K562 (cell line): ENCODE data around the gene ABLIM2. TPM values are rescaled to one million over a fixed set of nuclear protein-coding genes. Genes with fewer than 3 reads are reported as not detected.

Experiments used
- ATAC-seq: fragments of 200-7000 bp; cut with Tn5 transposase; 3 replicates; pipeline ENCODE4 v1.9.1; 2020; ENCODE audit warnings: moderate library complexity
- BruUV-seq: library from RNA; stranded (reverse); fragments of 400-500 nt; replicated peaks from 2 replicates; lab custom pipeline; 2021; lab: Mats Ljungman, UMichigan
- CTCF ChIA-PET: fragments of 300-600 bp; formaldehyde crosslinking; extraction: SDS; loops from one replicate; lab custom pipeline; 2021; ENCODE audit warnings: low intra/inter-chr PET ratio; lab: Yijun Ruan, JAX
- POLR2A ChIA-PET: fragments of 300-600, 350-650 bp; sonication (Branson Sonifier 250); formaldehyde crosslinking; extraction: SDS; loops from one replicate; lab custom pipeline; 2021; ENCODE audit warnings: antibody characterized with exemption, inconsistent platforms; lab: Yijun Ruan, JAX
- DNase-seq, 4 experiments: peaks; one replicate each; pipeline versions ENCODE4 v3.0.0 to v3.0.0-alpha.2; 2011 to 2018; ENCODE audit warnings: low spot score in 3 of 4, mixed read lengths in 3 of 4; ENCODE audit errors: extremely low read depth in 1 of 4
- FAIRE-seq: peaks from 2 replicates; lab custom pipeline; 2011; peaks lifted over from hg19 to GRCh38; lab: Jason Lieb, UNC
- H2AFZ ChIP-seq: 2 replicates; pipeline ENCODE4 v1.6.0; 2011; ENCODE audit warnings: low read depth, low read length, control low read depth, inconsistent platforms
- H3K27ac ChIP-seq: fragments of 200-600 bp; 3 replicates; pipeline ENCODE4 v1.8.0; 2011; ENCODE audit warnings: low read depth, mild to moderate bottlenecking, control low read depth, inconsistent platforms, low read length, moderate library complexity, mixed read lengths; ENCODE audit errors: extremely low read depth
- H3K27me3 ChIP-seq, 2 experiments: fragments of 300-600 bp in 1 of 2; 2 replicates in 1 of 2; 3 replicates in 1 of 2; pipeline versions ENCODE4 v1.6.0 to v1.8.0; 2011; ENCODE audit warnings: inconsistent platforms in 2 of 2, low read length in 2 of 2, mild to moderate bottlenecking in 1 of 2, mixed read lengths in 1 of 2, moderate library complexity in 1 of 2; ENCODE audit not compliant: control insufficient read depth in 2 of 2, insufficient read depth in 2 of 2
- H3K36me3 ChIP-seq: fragments of 300-600 bp; 3 replicates; pipeline ENCODE4 v1.8.0; 2011; ENCODE audit warnings: mild to moderate bottlenecking, low read length, inconsistent platforms; ENCODE audit not compliant: control insufficient read depth, insufficient read depth
- H3K4me1 ChIP-seq, 2 experiments: fragments of 200-600 bp in 1 of 2; replicated peaks in 1 of 2; 2 replicates in 1 of 2; 3 replicates in 1 of 2; pipeline versions ENCODE4 v1.5.1 to v1.8.0; 2011; ENCODE audit warnings: inconsistent platforms in 2 of 2, low read length in 2 of 2, mild to moderate bottlenecking in 1 of 2, mixed read lengths in 1 of 2, moderate library complexity in 1 of 2; ENCODE audit not compliant: control insufficient read depth in 2 of 2, insufficient read depth in 2 of 2
- H3K4me2 ChIP-seq: 2 replicates; pipeline ENCODE4 v1.6.1; 2011; ENCODE audit warnings: low read length, control low read depth, inconsistent platforms, mixed read lengths; ENCODE audit not compliant: insufficient read depth
- H3K4me3 ChIP-seq: fragments of 200-600 bp; sonication (generic), shearing (Covaris generic); 2 replicates; pipeline ENCODE4 v1.5.1; 2016; ENCODE audit warnings: control low read depth, inconsistent platforms
- H3K79me2 ChIP-seq: fragments of 200-600 bp; 3 replicates; pipeline ENCODE4 v1.8.0; 2011; ENCODE audit warnings: low read length, inconsistent platforms; ENCODE audit not compliant: control insufficient read depth, insufficient read depth
- H3K9ac ChIP-seq, 2 experiments: 2 replicates each; pipeline versions ENCODE4 v1.6.0 to v1.6.1; 2011; ENCODE audit warnings: low read depth in 2 of 2, low read length in 2 of 2, control low read depth in 1 of 2, inconsistent platforms in 1 of 2, mild to moderate bottlenecking in 1 of 2, mixed read lengths in 1 of 2; ENCODE audit not compliant: insufficient read depth in 1 of 2
- H3K9me1 ChIP-seq: one replicate; pipeline ENCODE4 v1.6.0; 2011; ENCODE audit warnings: inconsistent platforms, mild to moderate bottlenecking, low read length, moderate library complexity; ENCODE audit not compliant: control insufficient read depth, insufficient read depth
- H3K9me3 ChIP-seq: replicated peaks from 2 replicates; pipeline ENCODE4 v1.5.1; 2011; ENCODE audit warnings: low read depth, low read length, inconsistent platforms; ENCODE audit not compliant: control insufficient read depth, insufficient read depth
- H4K20me1 ChIP-seq: replicated peaks from 2 replicates; pipeline ENCODE4 v1.6.1; 2011; ENCODE audit warnings: low read length, inconsistent platforms, mixed read lengths; ENCODE audit not compliant: control insufficient read depth, insufficient read depth
- CREB3 ChIP-seq: fragments of 450-650 bp; conservative IDR thresholded peaks from 2 replicates; pipeline ENCODE4 v1.6.1; 2016; ENCODE audit warnings: missing genetic modification characterization, low read depth, mild to moderate bottlenecking, missing compliant biosample characterization, moderate library complexity
- CTCF ChIP-seq, 3 experiments: IDR thresholded peaks in 2 of 3; conservative IDR thresholded peaks in 1 of 3; 2 replicates each; pipeline ENCODE4 v1.5.1; 2011 to 2012; ENCODE audit warnings: low read length in 3 of 3, mild to moderate bottlenecking in 3 of 3, control low read depth in 2 of 3, improper control_type of control experiment in 1 of 3, inconsistent platforms in 1 of 3, low read depth in 1 of 3, mixed read lengths in 1 of 3, moderate library complexity in 1 of 3; ENCODE audit not compliant: insufficient read depth in 2 of 3
- FOXK1 ChIP-seq: sonication (generic); formaldehyde crosslinking; IDR thresholded peaks from 2 replicates; pipeline ENCODE4 v1.8.0; 2022; ENCODE audit warnings: missing genetic modification reagents, mild to moderate bottlenecking, borderline replicate concordance
- GTF2B ChIP-seq: IDR thresholded peaks from 2 replicates; pipeline ENCODE4 v1.6.1; 2011; ENCODE audit not compliant: insufficient read length; ENCODE audit errors: extremely low read depth
- NCOR1 ChIP-seq: fragments of 450-650 bp; IDR thresholded peaks from 2 replicates; pipeline ENCODE4 v1.6.1; 2016; ENCODE audit warnings: mild to moderate bottlenecking, moderate library complexity
- OTX1 ChIP-seq: fragments of 450-650 bp; formaldehyde crosslinking; IDR thresholded peaks from 2 replicates; pipeline ENCODE4 v1.4.0; 2022; ENCODE audit warnings: mild to moderate bottlenecking
- RBM25 ChIP-seq: fragments of 200-400 bp; formaldehyde crosslinking; IDR thresholded peaks from 2 replicates; pipeline ENCODE4 v1.6.1; 2018; ENCODE audit warnings: low read length, low read depth, moderate library complexity; ENCODE audit not compliant: severe bottlenecking
- SAFB ChIP-seq: fragments of 200-400 bp; formaldehyde crosslinking; IDR thresholded peaks from 2 replicates; pipeline ENCODE4 v1.6.1; 2017; ENCODE audit warnings: low read depth, low read length, borderline replicate concordance
- SOX6 ChIP-seq: fragments of 450-650 bp; IDR thresholded peaks from 2 replicates; pipeline ENCODE4 v1.6.1; 2014; ENCODE audit warnings: mild to moderate bottlenecking
- SP1 ChIP-seq: sonication (generic); formaldehyde crosslinking; IDR thresholded peaks from 2 replicates; pipeline ENCODE4 v1.8.1; 2022; ENCODE audit warnings: mild to moderate bottlenecking, missing genetic modification reagents
- STAG1 ChIP-seq: sonication (generic); formaldehyde crosslinking; IDR thresholded peaks from 2 replicates; pipeline ENCODE4 v1.5.0; 2020; ENCODE audit warnings: missing genetic modification reagents, borderline replicate concordance
- THAP12 ChIP-seq: fragments of 250-450 bp; sonication (Bioruptor Pico); IDR thresholded peaks from 2 replicates; pipeline ENCODE4 v1.9.0; 2021; ENCODE audit warnings: mild to moderate bottlenecking, inconsistent platforms
- ZC3H8 ChIP-seq: fragments of 450-650 bp; IDR thresholded peaks from 2 replicates; pipeline ENCODE4 v1.6.1; 2017
- ZNF79 ChIP-seq: fragments of 250-450 bp; sonication (Bioruptor Pico); IDR thresholded peaks from 2 replicates; pipeline ENCODE4 v1.4.0; 2020; ENCODE audit warnings: low read depth, mild to moderate bottlenecking, moderate library complexity
- WGBS: fragments of 100-300 bp; shearing (Covaris generic); methylation state at CpG from one replicate; pipeline ENCODE4 v1.1.6; 2016; ENCODE audit warnings: low coverage, mixed read lengths; ENCODE audit not compliant: insufficient coverage; ENCODE audit errors: missing lambda C conversion rate; 5-methylcytosine and 5-hydroxymethylcytosine counted together
- in situ Hi-C: fragments of 300-500 bp; cut with MboI; formaldehyde crosslinking; loops from 4 replicates; pipeline ENCODE4 v1.15.0; 2018; ENCODE audit warnings: inconsistent platforms, mixed read lengths
- intact Hi-C: fragments of 100-400 bp; cut with micrococcal nuclease; formaldehyde crosslinking; loops from 2 replicates; pipeline ENCODE4 v1.14.2; 2022
- polyA plus RNA-seq, 8 experiments: library from polyadenylated mRNA; depleted of rRNA in 4 of 8; stranded (reverse) in 5 of 8; unstranded in 3 of 8; fragments of >200 nt; fragmentation: Nextera tagmentation in 2 of 8; fragmentation: Illumina TruSeq in 1 of 8; extraction: Ambion mirVana in 2 of 8; extraction: Trizol in 1 of 8; gene quantifications; 2 replicates each; pipeline versions ENCODE4 v1.2.1 to v1.2.3, GENCODE V29; 2011 to 2014; ENCODE audit warnings: inconsistent platforms in 1 of 8, missing spikeins in 1 of 8
- total RNA-seq, 7 experiments: library from RNA; depleted of rRNA in 6 of 7; stranded (reverse); fragments of >200 nt in 6 of 7; fragmentation: Illumina TruSeq in 2 of 7; extraction: Trizol in 2 of 7; gene quantifications; 2 replicates each; pipeline versions ENCODE4 v1.2.1 to v1.2.3, GENCODE V29; 2011 to 2021; ENCODE audit warnings: low replicate concordance in 1 of 7

ABLIM2 gene
- total and polyA plus RNA-seq, 9 of the 15 experiments (the other 6 are each of a cell fraction or from before 2014, with no cell fraction given), result not detected

GRCh38 chr4:8085491-8086117 is 73.0 kb downstream of the ABLIM2 start:
- ChIA-PET POLR2A (no interaction called here), CTCF (interaction anchor here (0.6 kb wide), 1 partner anchor 314 kb away, joined by 3 read pairs; no protein-coding TSS in a partner anchor)
- Histone ChIP-seq H3K4me2 (no peak overlapping the region), H3K9me3 (no peaks in the 10 kb centered on the region), H2AFZ (no peak overlapping the region), H3K79me2 (no peaks in the 10 kb centered on the region), H3K4me1 (peaks cover 0 to 4% of the 10 kb centered on the region in 2 experiments; a peak in 1 of 5 replicates), H3K27me3 (peaks cover 0 to 34% of the 10 kb centered on the region in 2 experiments; a peak in 2 of 5 replicates), H3K36me3 (no peaks in the 10 kb centered on the region), H4K20me1 (peaks cover 9% of the 10 kb centered on the region; the same call in 1 of the 2 replicates), H3K9ac (no peak overlapping the region), H3K9me1 (no peaks in the 10 kb centered on the region)
- ATAC-seq (0 out of 3 replicates have a peak, but pooled peaks have one; percentile 31), FAIRE-seq (no peak)
- intact Hi-C loops (no loop called here), in situ Hi-C loops (no loop called here)
- WGBS, result under 1% methylated on average over 20 of the region's 22 CpGs
- no TSS peak for BruUV-seq
- no peak for TF ChIP-seq FOXK1 (CRISPR knock-in tag)
- TF ChIP-seq CREB3 (tag), result no peak
- TF ChIP-seq ZC3H8, result no peak
- TF ChIP-seq SAFB, result peak; percentile 56; the same call in 1 of the 2 replicates
- TF ChIP-seq STAG1, result no peak
- TF ChIP-seq CTCF (IDR thresholded peaks at IDR 0.05 in 2 of 3, conservative IDR thresholded peaks at IDR 0.05 in 1 of 3; ENCODE audit: insufficient read depth in 2 of 3, low read depth in 1 of 3, low read length in 3 of 3), result 0 out of 6 replicates have a peak, but pooled peaks of 1 of the 3 experiments have one; percentile 3
- TF ChIP-seq ZNF79 (CRISPR knock-in tag), result no peak
- TF ChIP-seq THAP12, result no peak
- TF ChIP-seq SOX6, result no peak
- TF ChIP-seq RBM25, result no peak
- no peak for TF ChIP-seq GTF2B
- TF ChIP-seq NCOR1, result no peak
- no peak for TF ChIP-seq SP1 (CRISPR knock-in tag)
- no peak for TF ChIP-seq OTX1 (CRISPR knock-in tag)
- TF ChIP-seq, all 486 proteins: peak for 2
- no peak for DNase-seq
- no peak overlapping the region for H3K4me3 ChIP-seq
- H3K27ac ChIP-seq, result no peak overlapping the region
